Measurements from ENCODE around the gene TTC12. TPM values are rescaled to one million over a fixed set of nuclear protein-coding genes. Genes with fewer than 3 reads are reported as not detected.

The TTC12 gene
- total and polyA plus RNA-seq, 2 donors (not counting 3 experiments of a cell fraction or from before 2014, with no cell fraction given) = 2.2 to 2.9 TPM

DNA sequence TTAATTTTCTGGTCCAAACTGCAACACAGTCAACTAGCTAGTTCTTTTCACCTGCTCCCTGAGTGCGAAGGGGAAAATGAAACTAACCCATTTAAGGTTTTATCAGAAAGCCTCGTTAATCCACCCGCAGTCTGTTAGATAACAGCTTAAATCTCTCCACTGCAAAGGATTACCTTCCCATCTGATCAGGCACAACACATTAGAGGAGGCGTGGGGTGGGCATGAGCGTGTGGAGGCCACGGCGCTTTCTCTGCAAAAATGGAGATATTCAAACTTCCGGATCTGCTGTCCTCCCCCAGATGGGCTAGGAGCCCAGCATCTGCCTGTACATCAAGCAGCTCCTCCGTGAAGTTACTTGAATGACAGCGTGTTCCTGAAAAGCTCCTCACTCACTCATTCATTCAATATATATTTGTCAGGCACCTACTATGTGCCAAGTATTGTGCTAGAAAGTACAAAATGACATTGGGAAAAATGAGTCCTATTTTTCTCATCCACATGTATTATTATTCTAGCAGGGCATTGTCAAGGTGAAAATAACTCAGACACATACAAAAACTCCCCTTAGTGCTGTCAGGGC is 59.7 kb downstream of the TTC12 start:
- peaks cover 0 to 3% of the 10 kb centered on the region in 2 experiments for H3K27me3 ChIP-seq (ENCODE audit: control insufficient read depth in 2 of 2, insufficient read depth in 2 of 2, low read length in 2 of 2)
- ChIA-PET CTCF (no interaction called here), POLR2A (no interaction called here)
- FAIRE-seq = no peak
- no peaks in the 10 kb centered on the region for H4K20me1 ChIP-seq (replicated peaks; ENCODE audit: control insufficient read depth, extremely low read depth, insufficient read depth, low read length)
- BruUV-seq (replicated peaks) = no TSS peak
- no peak overlapping the region for H3K4me3 ChIP-seq (replicated peaks in 1 of 3; ENCODE audit: insufficient read depth in 1 of 3, low read depth in 1 of 3, low read length in 3 of 3)
- intact Hi-C loops (cut with micrococcal nuclease) = loop anchor here (5.0 kb wide), 1 partner anchor 158 kb away; no protein-coding TSS in a partner anchor
- H3K27ac ChIP-seq (ENCODE audit: insufficient read depth, low read depth, low read length) = no peak overlapping the region
- DNase-seq (ENCODE audit: low read depth, low spot score) = no peak
- no peak for TF ChIP-seq MYC (IDR thresholded peaks at IDR 0.05; ENCODE audit: low read depth, low read length)
- TF ChIP-seq, protein P1, sequence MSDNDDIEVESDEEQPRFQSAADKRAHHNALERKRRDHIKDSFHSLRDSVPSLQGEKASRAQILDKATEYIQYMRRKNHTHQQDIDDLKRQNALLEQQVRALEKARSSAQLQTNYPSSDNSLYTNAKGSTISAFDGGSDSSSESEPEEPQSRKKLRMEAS (IDR thresholded peaks at IDR 0.05; ENCODE audit: insufficient read depth, insufficient read length) = no peak
- TF ChIP-seq EZH2 (IDR thresholded peaks at IDR 0.05; ENCODE audit: borderline replicate concordance, low read depth, low read length, severe bottlenecking) = no peak
- TF ChIP-seq, protein P2, sequence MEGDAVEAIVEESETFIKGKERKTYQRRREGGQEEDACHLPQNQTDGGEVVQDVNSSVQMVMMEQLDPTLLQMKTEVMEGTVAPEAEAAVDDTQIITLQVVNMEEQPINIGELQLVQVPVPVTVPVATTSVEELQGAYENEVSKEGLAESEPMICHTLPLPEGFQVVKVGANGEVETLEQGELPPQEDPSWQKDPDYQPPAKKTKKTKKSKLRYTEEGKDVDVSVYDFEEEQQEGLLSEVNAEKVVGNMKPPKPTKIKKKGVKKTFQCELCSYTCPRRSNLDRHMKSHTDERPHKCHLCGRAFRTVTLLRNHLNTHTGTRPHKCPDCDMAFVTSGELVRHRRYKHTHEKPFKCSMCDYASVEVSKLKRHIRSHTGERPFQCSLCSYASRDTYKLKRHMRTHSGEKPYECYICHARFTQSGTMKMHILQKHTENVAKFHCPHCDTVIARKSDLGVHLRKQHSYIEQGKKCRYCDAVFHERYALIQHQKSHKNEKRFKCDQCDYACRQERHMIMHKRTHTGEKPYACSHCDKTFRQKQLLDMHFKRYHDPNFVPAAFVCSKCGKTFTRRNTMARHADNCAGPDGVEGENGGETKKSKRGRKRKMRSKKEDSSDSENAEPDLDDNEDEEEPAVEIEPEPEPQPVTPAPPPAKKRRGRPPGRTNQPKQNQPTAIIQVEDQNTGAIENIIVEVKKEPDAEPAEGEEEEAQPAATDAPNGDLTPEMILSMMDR (IDR thresholded peaks at IDR 0.05; ENCODE audit: extremely low read depth in 1 of 2, insufficient read depth in 1 of 2, low read depth in 1 of 2, low read length in 2 of 2) = no peak
- H3K36me3 ChIP-seq (ENCODE audit: control insufficient read depth in 2 of 2, extremely low read depth in 1 of 2, insufficient read depth in 2 of 2, low read length in 2 of 2) = no peaks in the 10 kb centered on the region
- H3K4me2 ChIP-seq (ENCODE audit: insufficient read depth, low read length) = no peak overlapping the region
- no peak overlapping the region for H2AFZ ChIP-seq (ENCODE audit: low read depth, low read length)
- H3K9me1 ChIP-seq (replicated peaks; ENCODE audit: control insufficient read depth, extremely low read depth, insufficient read depth, low read length) = no peaks in the 10 kb centered on the region
- H3K4me1 ChIP-seq (ENCODE audit: control insufficient read depth, extremely low read depth, insufficient read depth, low read length) = no peaks in the 10 kb centered on the region
- H3K9me3 ChIP-seq (replicated peaks; ENCODE audit: control insufficient read depth, insufficient read depth, low read length) = no peaks in the 10 kb centered on the region
- no peak overlapping the region for H3K9ac ChIP-seq (replicated peaks; ENCODE audit: extremely low read depth, insufficient read depth, low read length)
- dilution Hi-C loops (cut with MboI; ENCODE audit: extremely low pct_ligation_motif_present, low sequenced_read_pairs) = no loop called here
- no peaks in the 10 kb centered on the region for H3K79me2 ChIP-seq (ENCODE audit: control insufficient read depth, insufficient read depth, low read length)

DNA sequence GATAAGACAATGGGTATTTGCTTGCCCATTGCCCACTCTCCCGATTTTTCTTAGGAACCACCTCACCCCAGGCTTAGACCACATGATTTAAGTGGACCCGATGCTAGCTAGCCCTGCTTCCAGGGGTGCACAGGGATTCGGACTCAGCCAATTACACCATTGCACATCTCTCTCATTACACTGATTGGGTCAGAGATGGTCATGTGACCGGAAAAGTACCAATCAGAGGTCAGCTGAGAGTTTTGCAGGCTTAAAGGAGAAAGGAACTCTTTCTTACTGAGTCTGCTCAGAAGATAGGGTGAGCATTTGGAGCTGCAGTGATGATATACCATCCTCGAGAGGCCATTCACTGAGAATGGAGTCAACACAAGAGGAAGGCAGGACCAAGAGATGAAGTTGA is 61.0 kb downstream of the TTC12 start:
- no peaks in the 10 kb centered on the region for H3K36me3 ChIP-seq (ENCODE audit: control insufficient read depth in 2 of 2, extremely low read depth in 1 of 2, insufficient read depth in 2 of 2, low read length in 2 of 2)
- H3K27me3 ChIP-seq (ENCODE audit: control insufficient read depth in 2 of 2, insufficient read depth in 2 of 2, low read length in 2 of 2) = peaks cover 0 to 3% of the 10 kb centered on the region in 2 experiments
- no peaks in the 10 kb centered on the region for H3K9me1 ChIP-seq (replicated peaks; ENCODE audit: control insufficient read depth, extremely low read depth, insufficient read depth, low read length)
- FAIRE-seq (no peak), DNase-seq (ENCODE audit: low read depth, low spot score) (no peak)
- dilution Hi-C loops (cut with MboI; ENCODE audit: extremely low pct_ligation_motif_present, low sequenced_read_pairs) = no loop called here
- BruUV-seq (replicated peaks) = no TSS peak
- ChIA-PET POLR2A (no interaction called here), CTCF (no interaction called here)
- no peak overlapping the region for H3K4me2 ChIP-seq (ENCODE audit: insufficient read depth, low read length)
- H4K20me1 ChIP-seq (replicated peaks; ENCODE audit: control insufficient read depth, extremely low read depth, insufficient read depth, low read length) = no peaks in the 10 kb centered on the region
- H3K9ac ChIP-seq (replicated peaks; ENCODE audit: extremely low read depth, insufficient read depth, low read length) = no peak overlapping the region
- H3K9me3 ChIP-seq (replicated peaks; ENCODE audit: control insufficient read depth, insufficient read depth, low read length) = no peaks in the 10 kb centered on the region
- TF ChIP-seq MYC (IDR thresholded peaks at IDR 0.05; ENCODE audit: low read depth, low read length) = no peak
- H3K4me3 ChIP-seq (replicated peaks in 1 of 3; ENCODE audit: insufficient read depth in 1 of 3, low read depth in 1 of 3, low read length in 3 of 3) = no peak overlapping the region
- no peak overlapping the region for H3K27ac ChIP-seq (ENCODE audit: insufficient read depth, low read depth, low read length)
- no peaks in the 10 kb centered on the region for H3K4me1 ChIP-seq (ENCODE audit: control insufficient read depth, extremely low read depth, insufficient read depth, low read length)
- H3K79me2 ChIP-seq (ENCODE audit: control insufficient read depth, insufficient read depth, low read length) = no peaks in the 10 kb centered on the region
- intact Hi-C loops (cut with micrococcal nuclease) = no loop called here
- no peak overlapping the region for H2AFZ ChIP-seq (ENCODE audit: low read depth, low read length)
